Neural crest cell (in vitro differentiated cells): ENCODE measurements around the gene SIPA1L3. TPM values are rescaled to one million over a fixed set of nuclear protein-coding genes. Genes with fewer than 3 reads are reported as not detected.

ENCODE experiments used
- DNase-seq: peaks from one replicate; pipeline ENCODE4 v3.0.0; 2021; ENCODE audit warnings: low read depth, mixed read lengths, low spot score
- H3K27ac Mint-ChIP-seq: one replicate; pipeline ENCODE4 v1.8.0; 2021; ENCODE audit warnings: mild to moderate bottlenecking, mixed read lengths; ENCODE audit not compliant: unreplicated experiment
- H3K27me3 Mint-ChIP-seq: 2 replicates; pipeline ENCODE4 v1.8.0; 2021; ENCODE audit warnings: low read depth, mild to moderate bottlenecking, mixed read lengths
- H3K36me3 Mint-ChIP-seq: 2 replicates; pipeline ENCODE4 v1.8.0; 2021; ENCODE audit warnings: low read depth, mild to moderate bottlenecking, mixed read lengths
- H3K4me1 Mint-ChIP-seq: 2 replicates; pipeline ENCODE4 v1.8.0; 2021; ENCODE audit warnings: mixed read lengths
- H3K4me3 Mint-ChIP-seq: one replicate; pipeline ENCODE4 v1.8.0; 2021; ENCODE audit warnings: mild to moderate bottlenecking, mixed read lengths
- H3K9me3 Mint-ChIP-seq: 2 replicates; pipeline ENCODE4 v1.8.0; 2021; ENCODE audit warnings: mixed read lengths
- CTCF ChIP-seq: fragments of 200-600 bp; sonication (generic); conservative IDR thresholded peaks from 2 replicates; pipeline ENCODE4 v1.5.0; 2021; ENCODE audit warnings: antibody characterized with exemption, mild to moderate bottlenecking
- total RNA-seq: library from RNA; stranded (reverse); gene quantifications from 2 replicates; pipeline ENCODE4 v1.2.1, GENCODE V29; 2021

SIPA1L3 gene
- total RNA-seq, 1 donor from 2014 or later: 41.2 TPM

DNA sequence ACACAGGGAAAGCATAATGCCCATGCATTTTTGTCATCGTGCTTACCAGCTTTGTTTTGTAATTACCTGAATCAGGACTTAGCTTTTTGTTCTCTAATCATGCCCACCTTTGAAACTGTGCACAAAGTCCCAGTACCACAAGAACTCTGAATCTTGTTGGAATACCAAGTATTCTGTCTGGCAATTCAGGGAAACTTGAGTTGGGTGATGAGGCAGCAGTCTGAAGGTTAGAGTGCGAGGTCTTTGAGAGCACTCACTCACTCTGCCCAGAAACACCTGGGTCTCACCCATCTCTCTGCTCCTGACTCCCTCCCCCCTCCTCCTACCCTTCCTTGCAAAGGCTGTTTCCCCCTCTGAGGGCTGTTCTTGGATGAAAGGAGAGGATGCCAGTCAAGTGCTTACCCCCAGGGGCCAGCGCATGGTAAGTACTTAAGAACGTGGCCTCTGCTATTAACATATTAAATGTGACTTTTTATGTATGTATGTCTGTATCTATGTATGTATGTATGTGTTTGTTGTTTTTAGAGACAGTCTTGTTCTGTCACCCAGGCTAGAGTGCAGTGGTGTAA is 22.4 kb downstream of the SIPA1L3 start:
- H3K9me3 Mint-ChIP-seq: no peaks in the 10 kb centered on the region
- H3K36me3 Mint-ChIP-seq: peaks cover 3% of the 10 kb centered on the region
- no peak for DNase-seq
- no peak overlapping the region for H3K4me3 Mint-ChIP-seq
- H3K27ac Mint-ChIP-seq: no peak overlapping the region
- TF ChIP-seq CTCF: no peak
- H3K27me3 Mint-ChIP-seq: no peaks in the 10 kb centered on the region
- H3K4me1 Mint-ChIP-seq: peaks cover 43% of the 10 kb centered on the region

DNA sequence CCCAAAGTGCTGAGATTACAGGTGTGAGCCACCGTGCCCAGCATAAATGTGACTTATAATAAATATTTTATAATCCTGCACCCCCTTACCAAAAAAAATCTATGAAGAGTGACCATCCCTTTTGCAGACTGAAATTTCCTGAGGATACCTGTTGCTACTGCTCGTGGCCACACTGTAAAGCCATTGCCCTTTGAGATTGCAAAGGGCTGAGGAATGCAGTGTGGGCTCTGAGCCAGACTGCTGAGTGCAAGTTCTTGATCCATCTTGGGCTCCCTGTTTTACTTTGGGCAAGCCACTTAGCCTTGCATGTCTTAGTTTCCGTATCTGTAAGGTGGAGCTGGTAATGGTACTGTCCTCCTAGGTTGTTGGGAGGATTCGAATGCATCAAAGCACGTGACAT is 23.4 kb downstream of the SIPA1L3 start:
- Mint-ChIP-seq H3K9me3 (no peaks in the 10 kb centered on the region), H3K27me3 (no peaks in the 10 kb centered on the region), H3K36me3 (peaks cover under 1% of the 10 kb centered on the region), H3K4me3 (no peak overlapping the region), H3K27ac (no peak overlapping the region), H3K4me1 (peaks cover 46% of the 10 kb centered on the region)
- no peak for TF ChIP-seq CTCF
- no peak for DNase-seq

GRCh38 chr19:37931881-37932655 is 25.1 kb downstream of the SIPA1L3 start:
- peak overlapping the region; percentile 31 for H3K4me3 Mint-ChIP-seq
- peaks cover 46% of the 10 kb centered on the region for H3K4me1 Mint-ChIP-seq
- peaks cover 7% of the 10 kb centered on the region for H3K36me3 Mint-ChIP-seq
- H3K27me3 Mint-ChIP-seq: no peaks in the 10 kb centered on the region
- no peaks in the 10 kb centered on the region for H3K9me3 Mint-ChIP-seq
- peak overlapping the region; percentile 19 for H3K27ac Mint-ChIP-seq
- peak; percentile 14 for DNase-seq
- TF ChIP-seq CTCF: no peak

- Mint-ChIP-seq H3K27me3 (no peaks in the 10 kb centered on the region), H3K9me3 (no peaks in the 10 kb centered on the region), H3K36me3 (peaks cover 7% of the 10 kb centered on the region), H3K27ac (no peak overlapping the region), H3K4me1 (peaks cover 42% of the 10 kb centered on the region), H3K4me3 (no peak overlapping the region)
- no peak for TF ChIP-seq CTCF
- DNase-seq: no peak
Measured at GRCh38 chr19:37932985-37933936, 26.3 kb downstream of the SIPA1L3 start.

DNA sequence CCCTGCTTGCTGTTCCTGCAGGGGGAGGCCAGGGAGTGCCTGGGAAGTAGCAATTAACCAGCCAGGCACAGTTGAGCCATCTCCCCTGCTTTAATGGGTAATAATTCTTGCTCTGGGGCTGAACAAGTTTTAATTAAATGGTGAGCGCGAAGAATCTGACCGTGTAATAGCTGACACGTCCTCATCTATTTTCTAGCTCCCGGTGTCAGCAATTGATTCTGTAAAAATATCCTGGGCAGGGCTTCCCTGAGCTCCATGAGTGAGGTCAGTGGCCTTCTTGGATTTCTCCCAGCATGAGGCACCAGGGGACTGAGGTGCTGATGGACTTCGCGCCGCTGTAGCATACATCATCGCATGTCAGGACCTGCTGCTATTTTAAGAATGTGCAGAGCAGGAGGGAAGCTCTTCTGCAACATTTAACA is 26.9 kb downstream of the SIPA1L3 start:
- H3K36me3 Mint-ChIP-seq: peaks cover 9% of the 10 kb centered on the region
- no peak for TF ChIP-seq CTCF
- H3K4me3 Mint-ChIP-seq: peak overlapping the region; percentile 32
- peak overlapping the region; percentile 57 for H3K27ac Mint-ChIP-seq
- H3K27me3 Mint-ChIP-seq: no peaks in the 10 kb centered on the region
- H3K4me1 Mint-ChIP-seq: peaks cover 37% of the 10 kb centered on the region
- no peak for DNase-seq
- H3K9me3 Mint-ChIP-seq: peaks cover 2% of the 10 kb centered on the region
